GM18951 (cell line): ENCODE data around the gene C4orf54.

Source experiments
- POLR2A ChIP-seq: IDR thresholded peaks from 4 replicates; pipeline ENCODE4 v1.6.1; 2011; ENCODE audit warnings: mild to moderate bottlenecking; ENCODE audit not compliant: insufficient read length, insufficient read depth; ENCODE audit errors: extremely low read depth
- in situ Hi-C: fragments of 300-500 bp; cut with MboI; formaldehyde crosslinking; loops from one replicate; pipeline ENCODE4 v1.12.0; 2022; ENCODE audit warnings: low sequenced_read_pairs, mixed read lengths, inconsistent platforms; ENCODE audit not compliant: unreplicated experiment

C4orf54 gene

GRCh38 chr4:99668472-99668871, 10.8 kb upstream of the C4orf54 start:
- no peak for TF ChIP-seq POLR2A
- in situ Hi-C loops: no loop called here

- in situ Hi-C loops: no loop called here
- TF ChIP-seq POLR2A: no peak
Observed at GRCh38 chr4:99665983-99666382, 8.4 kb upstream of the C4orf54 start.

- TF ChIP-seq POLR2A: no peak
- in situ Hi-C loops: no loop called here
Observed at GRCh38 chr4:99664716-99665115, 7.1 kb upstream of the C4orf54 start.

GRCh38 chr4:99661907-99662306, 4.3 kb upstream of the C4orf54 start:
- in situ Hi-C loops: no loop called here

GRCh38 chr4:99658666-99659065, 1.0 kb upstream of the C4orf54 start:
- no peak for TF ChIP-seq POLR2A
- in situ Hi-C loops: no loop called here

More at GRCh38 chr4:99661907-99662306, 4.3 kb upstream of the C4orf54 start:
- no peak for TF ChIP-seq POLR2A

- TF ChIP-seq POLR2A: no peak
- in situ Hi-C loops: no loop called here
Observed at GRCh38 chr4:99655308-99656081, 2.1 kb downstream of the C4orf54 start.

- in situ Hi-C loops: no loop called here
- no peak for TF ChIP-seq POLR2A
Observed at GRCh38 chr4:99654361-99654761, 3.3 kb downstream of the C4orf54 start.

- no peak for TF ChIP-seq POLR2A
- in situ Hi-C loops: no loop called here
Observed at GRCh38 chr4:99653916-99654315, 3.7 kb downstream of the C4orf54 start.

- no peak for TF ChIP-seq POLR2A
- in situ Hi-C loops: no loop called here
Observed at GRCh38 chr4:99652596-99653436, 4.8 kb downstream of the C4orf54 start.

GRCh38 chr4:99651811-99652485, 5.7 kb downstream of the C4orf54 start:
- in situ Hi-C loops: no loop called here
- no peak for TF ChIP-seq POLR2A

- in situ Hi-C loops: no loop called here
- no peak for TF ChIP-seq POLR2A
Observed at GRCh38 chr4:99651016-99651769, 6.4 kb downstream of the C4orf54 start.

- in situ Hi-C loops: no loop called here
- TF ChIP-seq POLR2A: no peak
Observed at GRCh38 chr4:99649778-99650177, 7.8 kb downstream of the C4orf54 start.

GRCh38 chr4:99649208-99649607, 8.4 kb downstream of the C4orf54 start:
- TF ChIP-seq POLR2A: no peak
- in situ Hi-C loops: no loop called here

GRCh38 chr4:99648321-99648720, 9.3 kb downstream of the C4orf54 start:
- in situ Hi-C loops: no loop called here
- no peak for TF ChIP-seq POLR2A
